DMS114 treated with DMSO at 0.1 percent for 48 hours (cell line): ENCODE results near the gene ASB18.

ENCODE experiments used
- DNase-seq: peaks from one replicate; lab custom pipeline; 2025; ENCODE audit not compliant: unreplicated experiment; lab: John Stamatoyannopoulos, UW

The ASB18 gene

DNA sequence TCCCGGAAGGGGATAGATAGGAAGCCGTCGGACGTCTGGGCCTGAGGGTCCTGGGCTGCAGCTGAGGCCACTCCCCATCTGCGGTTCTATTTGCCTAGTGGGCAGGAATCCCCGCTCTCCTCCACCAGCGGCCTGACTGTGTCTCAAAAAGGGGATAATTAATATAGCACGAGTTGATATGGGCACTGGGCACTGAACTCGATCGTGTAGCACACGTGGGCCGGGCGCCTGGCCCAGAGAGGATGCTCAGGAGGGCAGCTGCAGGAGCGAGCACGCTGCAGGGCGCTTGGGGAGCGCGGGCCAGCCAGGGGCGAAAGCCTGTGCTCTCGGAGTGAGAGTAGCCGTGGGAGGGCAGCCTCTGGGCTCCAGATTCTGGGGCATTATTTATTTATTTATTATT lies 87.3 kb downstream of the ASB18 start:
- DNase-seq = no peak

DNA sequence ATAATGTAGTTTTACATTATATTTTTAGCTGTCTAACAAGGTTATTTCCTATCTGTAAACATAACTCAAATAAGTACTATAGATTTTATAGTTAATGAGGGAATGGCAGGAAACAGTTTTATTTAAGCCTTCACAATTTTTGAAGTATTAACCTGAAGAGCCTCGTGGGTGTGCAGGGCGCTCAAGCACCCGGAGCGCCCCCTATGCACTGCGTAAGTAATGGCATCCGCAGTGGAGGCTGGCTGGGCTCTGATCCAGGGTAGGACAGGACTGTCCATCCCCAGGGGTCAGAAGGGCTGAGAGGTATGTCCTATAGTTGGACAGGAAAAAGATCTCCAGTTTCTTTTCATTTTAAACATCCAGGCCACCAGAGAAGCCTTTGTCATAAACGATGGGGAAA lies 87.8 kb downstream of the ASB18 start:
- DNase-seq = peak; percentile 28

GRCh38 chr2:236175548-236176150 lies 88.6 kb downstream of the ASB18 start:
- no peak for DNase-seq

DNA sequence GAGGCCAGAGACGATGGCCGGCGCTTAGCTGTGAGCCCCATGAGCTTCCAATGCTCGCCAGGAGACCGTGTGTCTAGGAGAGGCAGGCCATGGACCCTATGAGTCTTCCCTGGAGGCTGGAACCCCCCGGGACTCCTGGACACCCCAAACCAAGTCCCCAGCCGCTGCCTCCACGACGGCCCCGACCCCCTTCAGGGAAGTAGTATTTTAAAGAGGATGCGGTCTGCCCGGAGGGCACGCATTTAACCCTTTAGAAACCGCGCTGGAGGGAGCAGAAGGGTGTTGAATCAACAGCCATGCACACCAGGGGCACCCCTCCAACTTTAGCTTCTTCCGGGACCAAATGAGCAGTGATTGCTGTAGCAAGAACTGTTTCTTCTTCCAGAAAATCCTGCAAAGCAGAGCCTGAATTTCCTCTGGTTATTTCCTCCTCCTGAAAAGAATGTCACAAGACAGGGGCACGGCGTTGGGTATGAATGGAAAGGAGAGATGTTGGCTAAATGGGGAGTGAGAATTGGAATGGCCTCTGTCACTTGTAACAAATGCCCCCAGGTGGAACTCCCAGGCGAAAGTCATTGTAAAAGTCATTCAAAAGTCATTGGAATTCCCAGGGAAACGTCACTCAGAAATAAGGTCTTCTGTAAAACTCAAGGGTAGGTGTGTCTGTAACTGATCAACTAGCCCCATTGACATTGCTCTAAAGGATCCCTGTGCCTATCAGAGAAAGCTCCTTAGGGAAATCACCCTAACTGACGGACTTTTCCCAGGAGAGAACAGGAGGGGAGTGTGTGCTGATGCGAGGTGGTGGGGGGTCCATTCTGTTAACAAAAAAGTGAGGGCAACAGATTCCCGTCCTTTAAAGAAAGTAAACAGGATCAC lies 90.2 kb downstream of the ASB18 start:
- DNase-seq = no peak

DNA sequence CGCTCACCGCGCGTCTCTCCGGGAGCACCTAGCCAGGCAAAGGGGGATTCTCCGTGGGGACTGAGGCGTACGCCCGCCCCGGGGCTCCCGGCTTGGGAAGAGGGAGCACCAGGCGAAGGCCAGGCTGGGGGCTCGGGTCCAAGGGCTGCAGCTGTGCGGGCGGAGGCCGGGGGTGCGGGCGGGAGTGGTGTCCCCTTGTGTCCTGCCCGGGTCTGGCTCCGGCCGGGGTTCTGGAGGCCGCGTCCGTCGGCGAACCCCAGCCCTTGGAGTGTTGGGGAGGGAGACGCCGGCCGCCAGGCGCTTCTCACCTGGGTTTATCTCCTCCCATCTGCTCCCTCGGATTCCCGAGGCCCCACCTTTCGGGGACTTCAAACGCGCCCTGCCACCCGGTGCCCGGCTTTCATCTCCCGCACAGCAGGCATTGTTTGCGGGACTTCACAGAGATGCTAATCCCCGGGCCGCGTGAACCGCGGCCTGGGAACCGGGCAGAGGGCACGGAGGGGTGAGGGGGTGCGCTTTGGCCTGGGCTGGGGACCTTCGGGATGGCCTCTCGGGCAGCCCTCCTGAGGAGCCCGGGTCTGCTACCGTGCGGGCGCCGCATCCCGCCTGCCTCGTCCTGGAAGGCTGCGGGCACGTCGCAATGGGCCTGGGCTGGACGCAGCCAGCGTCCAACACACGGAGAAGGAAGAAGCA lies 91.0 kb downstream of the ASB18 start:
- DNase-seq = no peak

- no peak for DNase-seq
Measured at GRCh38 chr2:236172255-236173035, 91.8 kb downstream of the ASB18 start.

- DNase-seq = no peak
Measured at GRCh38 chr2:236171680-236172254, 92.4 kb downstream of the ASB18 start.

DNA sequence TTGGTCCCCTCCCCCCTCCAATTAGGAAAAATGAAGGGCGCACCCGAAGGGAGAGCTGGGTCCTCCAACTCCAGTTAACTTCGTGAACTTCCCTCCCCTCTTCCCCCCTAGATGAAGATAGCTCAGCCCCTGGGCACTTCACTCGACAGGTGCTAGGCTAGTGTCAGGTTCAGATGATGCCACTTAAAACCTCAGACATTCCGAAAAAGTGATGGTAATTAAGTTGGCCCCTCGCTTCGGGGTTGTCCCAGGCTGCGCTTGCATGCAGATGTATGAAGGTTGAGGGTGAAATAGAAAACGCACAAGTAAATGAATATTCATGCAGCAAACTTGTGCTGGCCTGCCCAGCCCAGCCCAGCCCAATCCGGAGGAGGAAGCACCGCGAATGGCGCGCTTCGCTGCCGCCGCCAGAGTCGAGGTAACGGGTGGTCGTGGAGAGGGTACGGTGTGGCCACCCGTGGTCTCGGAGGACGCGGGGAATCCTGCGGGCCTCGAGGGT lies 93.0 kb downstream of the ASB18 start:
- DNase-seq = no peak

GRCh38 chr2:236170590-236171165 lies 93.5 kb downstream of the ASB18 start:
- no peak for DNase-seq

DNA sequence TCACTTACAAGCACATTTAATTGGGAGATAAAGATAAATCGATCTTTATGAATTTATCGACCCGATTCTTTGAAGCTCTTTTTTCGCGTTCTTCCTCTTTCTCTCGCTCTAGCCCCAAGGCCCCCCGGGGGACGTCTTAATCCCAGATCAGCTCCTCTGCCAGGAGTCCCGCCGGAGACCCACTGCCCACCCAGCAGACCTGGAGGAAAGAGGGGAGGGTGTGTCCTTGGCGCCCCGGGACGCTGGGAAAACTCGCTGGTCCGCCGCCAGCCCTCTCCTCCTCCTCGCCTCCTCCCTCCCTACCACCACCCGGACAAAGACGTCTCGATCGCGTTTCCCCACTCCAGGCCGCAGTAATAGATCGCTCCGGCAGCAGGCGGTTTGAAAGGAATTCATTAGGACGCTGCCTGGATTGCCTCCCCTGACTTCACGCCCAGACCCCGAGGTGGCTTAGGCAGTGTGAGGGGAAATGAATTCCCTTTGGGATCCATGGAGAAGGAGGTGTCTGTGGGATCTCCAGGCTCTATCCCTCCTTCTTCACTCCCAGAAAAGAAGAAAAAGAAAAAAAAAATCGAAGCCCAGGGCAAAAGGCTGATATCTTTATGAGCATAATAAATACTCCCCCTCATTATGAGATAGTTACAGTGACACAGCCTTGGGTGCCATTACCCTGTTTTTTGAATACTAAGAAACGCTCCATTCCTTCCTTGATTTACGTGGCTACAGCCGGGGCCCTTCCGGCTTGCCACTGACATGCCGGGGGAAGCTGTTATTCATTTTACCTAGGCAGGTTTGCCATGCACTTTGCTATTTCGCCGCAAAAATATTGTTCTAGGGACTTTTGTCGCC lies 94.2 kb downstream of the ASB18 start:
- DNase-seq = no peak

DNA sequence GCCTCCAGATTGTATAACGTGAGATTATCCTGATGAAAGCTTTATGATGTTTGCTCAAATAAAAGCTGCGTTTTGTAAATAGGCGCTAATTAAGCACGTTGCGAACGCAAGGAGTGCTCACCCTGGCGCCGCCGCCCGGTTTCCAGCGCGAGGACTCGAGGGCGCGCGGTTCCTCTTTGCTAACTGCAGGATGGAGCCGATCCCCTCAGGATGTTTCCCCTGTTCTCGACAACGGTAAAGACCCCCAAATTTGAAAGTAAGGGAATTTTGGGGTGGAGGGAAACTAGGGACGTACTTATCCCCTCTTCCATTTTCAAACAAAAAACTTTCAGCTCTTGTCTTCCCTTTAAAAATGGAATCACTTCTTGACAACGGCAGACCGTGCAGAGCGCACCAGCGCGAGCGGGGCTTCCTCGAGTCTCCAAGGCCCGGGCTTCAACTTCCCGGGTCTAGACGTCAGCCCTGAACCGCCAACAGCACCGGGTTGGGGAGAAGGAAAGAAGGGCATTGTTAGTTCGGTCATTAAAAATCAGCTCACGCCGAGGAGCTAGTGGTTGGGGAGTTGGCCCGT lies 95.0 kb downstream of the ASB18 start:
- DNase-seq = no peak

GRCh38 chr2:236168110-236169080 lies 95.8 kb downstream of the ASB18 start, which contains the start of gene GBX2:
GBX2 (minus strand) TSS chr2:236168386; CDS start chr2:236167971, 415 bp downstream.
- DNase-seq = peak; percentile 61

DNA sequence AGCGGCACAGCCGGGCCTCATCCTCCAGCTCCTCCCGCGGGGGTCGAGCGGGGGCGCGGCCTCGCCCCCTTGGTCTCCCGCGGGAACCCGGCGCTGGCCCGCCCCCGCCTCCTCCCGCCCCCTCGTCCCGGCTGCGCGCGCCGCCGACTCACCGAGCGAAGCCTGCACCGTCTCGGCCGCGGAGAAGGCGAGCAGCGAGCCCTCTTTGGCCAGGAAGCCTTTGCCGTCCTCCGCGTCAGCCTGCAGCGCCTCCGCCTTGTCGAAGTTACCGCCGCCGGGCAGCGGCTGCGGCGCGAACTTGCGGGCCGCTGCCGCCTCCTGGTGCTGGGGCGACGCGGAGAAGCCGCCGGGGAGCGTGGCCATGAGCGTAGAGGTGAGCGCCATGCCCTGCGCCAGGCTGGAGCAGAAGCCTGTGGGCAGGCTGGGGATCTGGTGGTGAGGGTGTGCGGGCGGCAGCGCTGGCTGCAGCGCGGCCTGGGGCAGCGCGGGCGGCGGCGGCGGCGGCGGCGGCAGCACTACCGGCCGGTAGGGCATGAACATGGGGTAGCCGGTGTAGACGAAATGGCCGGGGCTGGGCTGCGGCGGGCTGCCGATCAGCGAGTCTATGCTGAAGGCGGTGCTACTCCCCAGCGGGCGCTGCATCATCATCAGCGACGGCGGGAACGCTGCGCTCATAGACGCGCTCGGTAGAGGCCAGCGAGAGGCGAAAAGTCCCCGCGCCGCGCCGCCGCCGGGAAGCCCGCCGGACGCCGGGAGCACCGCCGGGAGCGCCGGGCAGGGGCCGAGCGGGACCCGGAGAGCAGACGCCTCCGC lies 96.7 kb downstream of the ASB18 start:
- no peak for DNase-seq

- no peak for DNase-seq
Measured at GRCh38 chr2:236166796-236167296, 97.4 kb downstream of the ASB18 start.

GRCh38 chr2:236165842-236166795 lies 98.1 kb downstream of the ASB18 start:
- no peak for DNase-seq
